GM21423 (cell line): ENCODE measurements around the gene KIRREL1.

Source experiments
- ATAC-seq: cut with Tn5 transposase; IDR thresholded peaks from one replicate; pipeline ENCODE4 v1.9.1; 2021; ENCODE audit warnings: mild to moderate bottlenecking, moderate library complexity; ENCODE audit not compliant: unreplicated experiment

The KIRREL1 gene

DNA sequence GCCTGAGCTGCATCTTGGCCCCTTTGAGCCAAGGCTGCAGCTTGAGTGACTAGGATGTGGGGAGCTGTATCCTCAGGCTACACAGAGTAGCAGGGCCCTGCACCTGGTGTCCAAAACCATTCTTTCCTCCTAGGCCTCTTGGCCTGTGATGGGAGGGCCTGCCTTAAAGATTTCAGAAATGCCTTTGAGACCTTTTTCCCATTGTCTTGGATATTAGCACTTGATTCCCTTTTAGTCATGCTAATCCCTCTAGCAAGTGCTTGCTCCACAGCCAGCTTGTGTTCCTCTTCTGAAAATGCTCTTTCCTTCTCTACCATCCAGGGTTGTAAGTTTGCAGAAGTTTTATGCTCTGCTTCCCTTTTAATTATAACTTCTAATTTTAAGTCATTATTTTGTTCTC, 21.7 kb upstream of the KIRREL1 start:
- ATAC-seq, result no peak

DNA sequence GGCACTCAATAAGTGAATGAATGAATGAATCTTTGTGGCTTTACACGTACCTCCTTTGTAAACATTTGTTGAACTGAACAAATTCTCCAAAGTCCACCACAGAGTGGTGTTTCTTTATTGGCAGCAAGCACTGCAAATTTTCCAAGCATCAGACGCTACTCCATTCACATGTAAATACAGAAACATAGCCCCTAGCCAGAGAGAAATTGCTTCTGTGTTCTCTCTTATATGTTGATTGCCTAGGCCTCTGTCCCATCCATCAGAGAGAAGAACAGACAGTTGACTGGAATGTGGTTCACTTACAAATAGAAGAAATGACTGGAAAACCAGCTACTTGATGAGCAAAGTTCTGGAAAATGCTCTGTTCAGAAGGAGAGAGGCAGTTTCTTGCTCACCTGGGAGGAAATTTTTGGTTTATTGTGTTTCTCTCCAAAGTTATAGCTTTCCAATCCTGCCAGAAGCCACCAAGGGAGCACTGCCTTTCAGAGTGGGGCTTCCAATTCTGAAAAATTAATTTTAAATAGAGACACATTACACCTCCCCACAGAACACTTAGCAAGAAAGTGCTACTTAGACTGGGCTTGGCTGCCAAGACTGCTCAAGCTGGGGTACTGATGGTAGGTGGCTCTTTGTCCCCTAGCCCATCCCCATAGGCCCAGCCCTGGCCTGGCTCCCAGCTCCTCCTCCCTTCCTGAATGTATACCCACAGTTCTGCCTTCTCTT, 18.1 kb upstream of the KIRREL1 start:
- no peak for ATAC-seq

DNA sequence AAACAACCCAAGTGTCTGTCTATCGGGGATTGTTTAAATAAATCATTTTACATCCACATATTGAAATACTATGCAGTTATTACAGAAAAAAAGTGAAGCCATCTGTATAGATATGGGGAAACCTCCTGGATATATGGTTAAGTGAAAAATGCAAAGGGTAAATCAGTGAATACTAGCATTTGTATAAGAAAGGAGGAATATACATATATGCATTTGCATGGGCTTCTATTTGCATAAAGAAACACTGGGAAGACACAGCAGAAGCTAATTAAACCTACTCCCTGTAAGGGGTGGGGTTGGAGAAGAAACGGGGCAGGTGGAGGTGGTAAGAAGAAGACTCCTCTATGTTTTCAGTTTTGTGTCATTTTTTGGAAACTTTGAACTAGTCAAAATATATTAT, 16.6 kb upstream of the KIRREL1 start:
- no peak for ATAC-seq

DNA sequence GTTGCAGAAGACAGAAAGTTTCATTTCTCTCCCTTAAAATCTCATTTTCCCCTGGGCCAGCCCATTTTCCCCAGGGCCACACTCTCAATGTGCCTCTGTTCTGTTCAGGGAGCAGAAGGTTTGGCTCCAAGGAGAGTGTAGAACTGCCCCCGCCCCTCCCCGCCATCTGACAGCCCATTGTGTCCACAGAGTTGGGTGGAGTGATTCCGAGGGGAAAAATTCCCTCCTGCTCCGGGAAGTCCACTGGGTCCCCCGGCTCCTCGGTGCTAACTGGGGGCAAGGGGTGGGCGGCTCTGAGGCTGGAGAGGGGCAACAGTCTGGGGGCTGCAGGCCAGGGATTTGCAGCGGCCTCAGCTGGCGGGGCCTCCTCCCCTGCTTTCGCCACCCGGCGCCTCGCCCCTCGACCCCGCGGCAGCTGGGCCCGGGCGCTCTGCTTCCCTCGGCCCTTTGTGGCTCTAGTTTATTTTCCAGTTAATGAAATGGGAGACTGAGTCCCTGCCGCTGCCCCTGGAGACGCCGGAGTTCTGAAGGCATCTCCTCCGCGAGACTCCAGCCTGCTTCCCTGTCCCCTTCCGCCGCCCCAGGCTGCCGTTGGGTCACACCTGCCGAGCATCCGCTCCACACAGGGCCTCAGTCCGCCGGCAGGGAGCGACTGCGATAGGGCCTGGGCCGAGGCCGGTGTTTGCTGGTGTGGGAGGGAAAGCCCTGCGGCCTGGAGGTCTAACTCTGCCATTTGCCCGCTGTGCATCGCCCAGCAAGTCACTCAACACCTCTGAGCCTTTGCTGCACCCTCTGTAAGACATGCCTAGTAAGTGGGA, 14.7 kb upstream of the KIRREL1 start:
- ATAC-seq, result no peak

DNA sequence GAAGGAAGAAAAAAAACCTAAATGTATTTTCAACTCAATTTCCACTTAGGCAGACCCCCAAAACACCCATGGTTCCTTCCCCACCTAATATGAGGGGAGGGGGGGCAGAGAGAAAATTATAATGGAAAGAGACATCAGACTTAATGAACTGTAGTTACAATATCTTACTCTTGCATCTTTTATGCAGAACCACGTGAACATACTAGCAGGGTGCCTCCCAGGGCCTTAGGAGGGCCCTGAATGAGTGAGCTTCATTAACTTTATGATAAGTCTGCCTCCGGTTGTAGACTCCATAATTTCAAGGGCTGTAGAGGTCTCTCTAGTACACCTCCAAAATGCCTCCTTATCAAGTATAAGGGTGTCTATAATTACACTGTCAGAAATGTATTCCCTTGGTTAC, 11.3 kb upstream of the KIRREL1 start:
- no peak for ATAC-seq

DNA sequence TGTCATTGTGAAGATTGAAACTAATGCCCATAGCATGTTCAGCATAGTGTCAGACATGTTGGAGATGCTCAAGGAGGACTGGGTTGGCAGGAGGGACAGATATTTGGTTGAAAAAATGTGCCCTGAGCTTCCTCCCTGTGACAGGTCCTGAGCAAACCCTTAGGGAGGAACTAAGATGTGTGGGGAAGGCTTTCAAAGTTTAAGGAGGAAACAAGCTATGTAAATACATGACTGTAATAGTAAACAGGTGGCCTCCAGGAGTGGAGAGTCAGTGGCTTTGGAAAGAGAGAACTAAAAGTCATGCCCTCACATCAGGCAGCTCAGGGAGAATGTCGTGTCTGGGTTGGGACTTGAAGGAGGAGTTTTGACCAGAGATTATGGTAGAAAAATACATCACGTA, 9.7 kb upstream of the KIRREL1 start:
- no peak for ATAC-seq

DNA sequence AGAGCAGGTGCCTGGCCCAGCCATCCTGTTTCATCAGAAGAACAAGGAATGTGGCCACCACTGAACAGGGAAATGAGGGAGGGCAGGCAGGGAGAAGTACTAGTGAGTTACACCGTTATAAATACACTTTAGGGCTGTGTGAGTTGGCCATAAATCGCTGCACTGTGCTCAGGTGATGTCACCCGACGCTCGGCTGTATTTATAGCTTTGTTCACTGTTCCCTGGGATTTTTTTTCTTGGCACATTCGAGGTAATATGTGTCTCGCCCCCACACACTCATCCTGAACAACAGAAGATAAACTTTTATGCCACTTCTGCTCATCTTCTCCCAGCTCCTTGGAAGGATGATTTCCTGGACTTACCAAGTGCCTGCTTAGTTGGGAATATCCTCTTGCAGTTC, 9.0 kb upstream of the KIRREL1 start:
- no peak for ATAC-seq

DNA sequence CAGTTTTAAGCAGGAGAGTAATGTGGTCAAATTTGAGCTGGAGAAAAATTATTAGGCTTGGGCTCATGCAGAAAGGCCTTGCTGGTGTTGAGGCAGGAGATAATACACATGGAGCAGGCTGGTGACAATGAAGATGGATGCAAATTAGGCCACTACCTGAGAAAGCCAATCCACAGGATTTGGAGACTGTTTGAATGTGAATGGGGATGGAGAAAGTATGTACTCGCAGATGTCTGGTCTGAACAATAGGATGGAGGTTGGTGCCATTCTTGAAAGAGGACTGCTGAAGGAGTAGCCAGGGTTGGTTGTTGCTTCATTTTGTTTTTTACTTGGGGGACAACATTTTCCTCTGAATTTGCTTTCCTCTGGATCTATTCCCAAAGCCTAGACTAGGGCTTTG, 8.0 kb upstream of the KIRREL1 start:
- no peak for ATAC-seq

DNA sequence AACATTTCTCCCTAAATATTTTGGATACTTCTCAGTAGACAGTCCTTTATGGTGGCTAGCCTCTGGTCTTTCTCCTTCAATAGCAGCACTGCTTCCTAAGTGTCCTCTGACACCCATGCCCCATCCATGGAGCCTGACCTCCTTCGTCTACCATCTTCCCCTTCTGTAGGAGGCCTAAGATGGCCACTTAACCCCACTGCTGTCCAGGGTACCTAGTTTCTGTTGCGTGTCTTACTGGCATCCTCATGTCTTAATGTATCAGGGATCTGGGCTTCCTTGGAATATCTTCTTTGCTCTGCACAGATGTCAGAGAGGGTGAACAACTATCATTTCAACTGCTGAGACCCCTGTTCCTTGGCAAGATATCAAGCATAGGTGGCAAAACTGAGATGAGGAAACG, 5.4 kb upstream of the KIRREL1 start:
- ATAC-seq, result no peak

DNA sequence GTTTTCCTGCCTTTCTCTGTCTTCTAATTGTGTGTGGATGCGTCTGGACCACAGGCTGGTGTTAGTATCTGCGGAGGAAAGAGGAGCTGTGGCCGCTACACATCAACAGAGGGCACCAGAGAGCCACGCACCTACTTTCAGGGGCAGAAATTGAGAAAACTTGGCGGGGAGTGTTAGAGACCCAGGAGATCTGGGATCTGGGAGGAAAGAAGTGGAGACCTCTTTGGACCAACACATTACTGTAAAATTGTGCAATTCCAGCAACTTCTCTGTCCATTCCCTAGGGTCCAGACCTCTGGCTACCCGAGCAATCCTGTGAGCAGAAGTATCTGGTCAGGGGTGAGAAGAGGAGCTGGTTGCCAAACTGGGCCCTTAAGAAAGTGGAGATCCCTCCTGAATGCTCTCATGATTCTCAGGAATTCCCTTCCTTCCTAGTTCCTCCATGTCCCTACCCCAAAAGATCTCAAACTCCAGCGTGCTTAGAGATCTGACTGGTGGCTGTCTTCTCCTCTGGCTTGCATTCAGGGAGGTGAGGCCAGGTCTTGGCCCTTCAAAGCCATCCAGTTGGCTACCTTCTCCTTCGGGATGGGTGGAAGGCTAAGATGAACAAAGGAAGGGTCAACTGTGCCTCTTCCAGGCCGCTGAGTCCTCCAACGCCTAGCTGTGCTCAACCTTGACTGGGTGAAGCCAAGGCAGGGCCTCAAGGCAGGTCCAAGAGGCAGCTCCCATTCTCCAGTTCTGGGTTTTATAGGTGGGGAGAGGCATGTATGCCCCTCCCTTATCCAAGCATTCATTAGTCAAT, 1.2 kb upstream of the KIRREL1 start:
- ATAC-seq, result no peak

DNA sequence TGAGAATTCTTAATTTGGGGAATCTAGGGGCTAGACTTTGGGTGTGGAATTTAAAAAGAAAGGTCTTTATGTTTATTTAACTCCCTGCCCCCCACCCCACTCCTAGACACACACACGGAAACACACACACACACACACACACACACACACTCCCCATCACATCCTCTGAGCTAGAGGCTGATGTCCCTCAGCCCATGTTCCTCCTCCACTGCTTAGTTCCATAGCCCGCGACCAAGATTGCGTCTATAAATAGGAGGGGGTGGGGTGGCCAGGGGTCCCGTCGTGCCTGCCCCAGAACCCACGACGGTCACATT, 655 bp upstream of the KIRREL1 start:
- no peak for ATAC-seq

DNA sequence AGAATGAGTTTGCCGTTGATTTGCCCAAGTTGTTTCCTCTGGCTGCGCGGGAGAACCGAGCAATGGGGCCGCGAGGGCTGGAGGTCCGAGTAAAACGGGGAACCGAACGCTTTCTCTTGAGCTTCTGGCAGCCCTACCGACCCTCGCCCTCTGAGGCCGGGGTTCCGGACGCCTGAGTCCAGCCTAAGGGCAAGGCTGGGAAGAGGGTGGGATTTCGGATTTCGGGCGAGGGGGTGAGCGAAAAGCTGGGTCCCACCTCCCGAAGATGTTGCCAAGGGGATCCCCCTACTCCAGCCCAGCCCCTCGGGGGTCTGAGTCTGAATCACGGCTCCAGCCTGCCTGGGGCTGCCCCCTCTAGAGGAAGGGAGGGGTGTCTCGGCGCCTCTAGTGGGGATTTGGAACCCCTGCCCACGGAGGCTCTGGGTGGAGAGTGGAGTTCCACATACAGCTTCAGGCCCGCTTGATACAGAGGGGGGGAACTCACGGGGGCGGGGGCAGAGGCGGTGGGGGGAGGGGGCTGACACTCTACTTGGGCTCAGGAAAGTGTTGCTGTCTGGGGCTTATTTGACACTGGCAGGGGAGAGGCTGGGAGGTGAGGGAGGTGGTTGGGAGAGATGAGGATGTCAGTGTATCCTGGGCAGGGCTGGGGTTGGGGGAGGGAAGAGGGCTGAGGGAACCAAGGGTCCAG, 617 bp downstream of the KIRREL1 start:
- ATAC-seq, result no peak

DNA sequence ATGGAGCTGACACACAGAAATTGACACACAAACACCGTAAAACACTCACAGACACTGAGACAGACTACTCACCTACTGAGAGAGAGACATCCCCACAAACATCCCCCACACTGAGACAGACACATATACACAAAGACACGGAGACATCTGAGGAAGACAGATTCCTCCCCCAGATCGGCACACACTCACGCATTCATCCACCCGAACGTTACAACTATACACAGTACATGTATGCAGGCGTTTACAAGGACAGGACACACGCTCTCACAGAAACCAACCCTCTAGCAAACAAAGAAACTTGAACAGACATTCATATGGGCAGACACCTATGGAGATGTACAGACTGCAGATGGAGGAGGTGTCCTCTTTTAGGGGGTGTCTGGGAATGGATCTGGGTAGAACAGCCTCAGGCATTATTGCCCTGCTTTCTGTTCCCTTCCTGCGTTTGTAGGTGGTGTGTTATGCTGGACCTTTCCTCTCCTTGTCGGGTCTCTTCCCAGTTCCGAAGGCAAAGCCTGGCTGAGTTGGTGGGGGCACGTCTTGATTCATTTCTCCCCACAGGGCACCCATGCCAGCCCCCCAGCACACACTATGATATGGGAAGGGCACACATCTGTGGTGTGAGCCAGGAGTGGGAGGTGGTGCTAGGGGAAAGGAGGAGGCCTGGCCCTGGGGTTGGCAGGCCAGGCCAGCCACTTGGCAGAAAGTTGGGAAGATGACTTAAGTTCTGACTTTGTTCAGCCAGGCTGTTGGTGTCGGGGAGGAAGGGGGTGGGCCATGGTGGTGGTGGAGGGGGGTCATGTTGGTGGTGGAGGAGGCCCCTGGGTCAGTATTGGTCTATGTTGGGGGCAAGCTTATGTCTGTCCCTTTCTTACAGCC, 1.5 kb downstream of the KIRREL1 start:
- ATAC-seq, result no peak

DNA sequence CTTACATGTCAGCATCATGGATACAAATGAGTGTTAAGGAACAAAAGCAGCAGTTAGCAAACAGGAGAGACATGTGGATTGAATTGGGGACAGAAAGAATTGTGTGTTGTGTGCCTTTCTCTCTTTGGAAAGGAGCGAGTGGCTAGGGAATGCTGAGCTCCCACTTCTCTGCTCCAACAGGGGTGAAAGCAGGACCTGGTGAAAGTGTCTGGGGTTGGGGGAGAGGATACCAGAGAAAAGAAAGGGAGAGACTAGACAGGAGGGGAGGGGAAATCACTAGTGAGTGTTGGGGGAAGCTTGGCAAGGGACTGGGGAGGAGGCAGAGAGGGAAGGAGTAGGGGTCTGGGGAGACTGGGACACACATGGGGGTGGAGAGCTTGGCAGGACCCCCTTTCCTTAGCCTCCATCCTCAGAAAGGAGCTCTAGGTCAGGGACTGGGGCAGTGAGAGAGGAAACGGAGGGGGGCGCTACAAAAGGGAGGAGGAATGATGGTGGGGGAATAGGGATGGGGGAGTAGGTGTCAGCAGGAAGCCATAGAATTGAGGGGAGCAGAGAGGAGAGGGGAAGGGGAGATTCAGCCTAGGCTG, 2.2 kb downstream of the KIRREL1 start:
- no peak for ATAC-seq

DNA sequence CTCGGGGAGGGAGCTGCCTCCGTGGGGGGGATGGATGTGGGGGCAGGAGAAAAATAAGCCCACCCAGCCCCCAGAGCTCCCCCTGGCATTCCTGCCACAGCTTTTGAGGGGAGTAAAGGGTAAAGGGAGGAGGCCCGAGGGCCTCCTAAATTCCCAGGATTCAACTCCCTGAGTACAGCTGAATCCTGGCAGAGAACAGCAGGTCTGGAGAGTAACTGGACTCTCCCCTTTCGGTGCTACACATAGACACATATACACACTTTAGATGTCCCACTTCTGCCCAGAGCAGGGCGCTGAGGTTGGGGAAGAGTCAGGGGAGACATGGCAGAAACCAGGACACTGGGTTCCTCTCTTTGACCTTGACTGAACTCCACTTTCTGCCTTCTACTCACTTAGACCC, 3.0 kb downstream of the KIRREL1 start:
- no peak for ATAC-seq

DNA sequence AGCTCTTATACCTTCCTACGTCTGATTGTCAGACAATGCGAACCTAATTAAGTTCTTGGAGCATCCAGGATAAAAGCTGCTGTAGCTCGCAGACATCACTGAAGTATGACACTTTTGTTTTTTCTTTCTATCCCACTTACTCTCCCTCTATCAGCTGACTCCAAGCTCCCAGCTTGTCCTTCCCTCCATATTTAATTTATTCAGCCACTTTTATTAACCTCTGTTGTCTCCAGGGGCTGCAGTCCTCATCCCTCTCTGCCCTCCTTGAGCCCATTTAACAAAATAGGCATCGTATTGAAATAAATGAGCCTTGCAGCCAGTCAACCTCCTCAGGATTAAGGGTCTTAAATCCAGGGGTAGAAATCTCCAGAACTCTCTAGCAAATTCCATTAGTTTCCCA, 7.1 kb downstream of the KIRREL1 start:
- no peak for ATAC-seq

DNA sequence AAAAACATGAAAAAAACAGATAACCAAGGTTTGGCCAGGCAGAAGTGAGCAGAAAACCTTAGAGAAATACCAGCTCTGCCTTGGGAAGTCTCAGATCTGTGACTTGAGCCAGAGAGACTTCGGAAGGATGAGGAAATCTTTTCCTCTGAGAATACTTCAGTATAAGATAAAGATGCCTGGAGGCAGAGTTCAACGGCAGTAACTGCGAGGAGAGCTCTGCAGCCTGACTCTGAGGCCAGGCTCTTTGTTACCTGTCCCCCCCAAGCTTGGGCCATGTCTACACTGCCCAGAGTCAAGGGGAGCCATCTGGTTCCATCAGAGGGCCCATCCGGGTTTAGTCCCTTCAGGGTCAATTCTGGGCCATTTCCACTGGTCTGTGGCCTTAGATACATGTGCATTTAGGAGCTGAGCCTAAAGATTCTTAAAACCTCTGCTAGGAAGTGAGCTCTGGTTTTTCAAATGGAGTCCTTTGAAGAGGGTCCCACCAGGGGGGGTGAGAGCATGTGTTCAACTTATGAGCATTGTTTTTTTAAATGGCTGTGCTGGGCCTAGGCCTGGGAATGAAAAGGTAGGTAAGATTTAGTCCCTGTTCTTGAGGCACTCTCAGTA, 8.7 kb downstream of the KIRREL1 start:
- ATAC-seq, result no peak

DNA sequence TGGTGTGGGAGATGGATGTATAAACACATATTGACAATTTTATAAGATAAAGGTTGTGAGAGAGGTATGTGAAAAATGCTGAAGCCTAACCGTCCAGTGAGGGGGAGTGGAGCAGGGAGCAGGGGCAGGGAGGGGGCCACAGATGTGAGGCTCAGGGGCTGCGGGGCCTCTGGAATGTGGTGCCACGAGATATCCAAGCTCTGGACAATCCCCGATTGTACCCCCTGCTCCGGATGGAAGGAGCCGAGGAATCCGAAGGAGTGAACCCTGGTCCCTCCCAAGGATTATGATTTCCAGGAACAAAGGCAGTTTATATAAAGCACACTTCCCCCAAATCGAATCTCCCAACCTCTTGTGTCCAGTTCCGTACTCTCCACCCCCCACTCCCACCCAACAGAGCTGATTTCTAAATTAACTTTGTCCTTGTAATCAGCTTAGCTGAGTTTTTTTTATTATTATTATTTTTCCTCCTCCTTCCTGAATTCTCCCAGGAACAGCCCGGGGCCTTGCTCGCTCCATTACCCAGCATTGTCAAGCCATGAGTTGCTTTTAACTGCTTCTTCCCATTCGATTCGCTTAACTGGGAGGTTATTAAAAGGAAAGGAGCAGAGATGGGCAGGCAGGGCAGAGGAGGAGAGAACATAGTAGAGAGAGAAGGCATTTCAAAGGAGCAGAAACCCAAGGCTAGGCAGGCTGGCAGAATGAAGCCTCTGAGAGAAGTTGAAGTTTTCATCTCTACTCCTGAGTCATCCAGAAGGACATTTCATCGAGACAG, 9.4 kb downstream of the KIRREL1 start:
- no peak for ATAC-seq

DNA sequence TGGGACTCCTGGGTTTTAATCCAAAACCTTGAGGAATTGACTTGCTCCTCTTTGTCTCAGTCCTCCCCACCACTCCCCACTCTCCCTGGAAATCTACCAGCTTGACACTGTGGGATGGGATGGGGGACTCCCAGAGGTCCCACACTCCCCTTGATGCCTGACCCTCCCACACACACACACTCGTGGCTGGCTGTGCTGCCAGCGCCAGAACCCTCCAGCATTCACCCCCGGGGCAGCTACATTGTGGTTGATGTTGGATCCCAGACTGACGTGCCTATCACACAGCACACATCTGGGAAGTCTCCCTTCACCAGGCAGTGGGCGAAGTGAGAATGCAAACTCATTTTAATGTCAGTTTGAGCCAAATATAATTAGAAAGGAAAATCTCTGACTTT, 10.0 kb downstream of the KIRREL1 start:
- ATAC-seq, result no peak
